H1 (cell line): Measurements from ENCODE around the gene MEF2D. TPM values are rescaled to one million over a fixed set of nuclear protein-coding genes. Genes with fewer than 3 reads are reported as not detected.

Source experiments
- CTCF ChIA-PET: fragments of 300-600 bp; sonication (Branson Sonifier 250); formaldehyde crosslinking; loops from one replicate; lab custom pipeline; 2021; ENCODE audit not compliant: partially characterized antibody; lab: Charles Lee
- POLR2A ChIA-PET: fragments of 300-600 bp; sonication (Branson Sonifier 250); formaldehyde crosslinking; loops from one replicate; lab custom pipeline; 2021; ENCODE audit warnings: inconsistent platforms; ENCODE audit not compliant: partially characterized antibody; lab: Charles Lee
- DNase-seq, 2 experiments: peaks; one replicate each; pipeline versions ENCODE4 v3.0.0 to v3.0.0-alpha.2; 2010 to 2022; ENCODE audit warnings: low spot score in 2 of 2, low read depth in 1 of 2, mixed read lengths in 1 of 2
- FAIRE-seq: peaks from 2 replicates; lab custom pipeline; 2011; peaks lifted over from hg19 to GRCh38; lab: Jason Lieb, UNC
- H2AFZ ChIP-seq: 2 replicates; pipeline ENCODE4 v1.8.1; 2012; ENCODE audit warnings: low read length, inconsistent platforms
- H2AK5ac ChIP-seq: 2 replicates; pipeline ENCODE4 v1.6.1; 2013; ENCODE audit warnings: low read depth, low read length
- H2BK120ac ChIP-seq: replicated peaks from 2 replicates; pipeline ENCODE3; 2013; ENCODE audit warnings: low read depth, low read length, inconsistent platforms
- H2BK12ac ChIP-seq: 2 replicates; pipeline ENCODE4 v1.6.1; 2013; ENCODE audit warnings: low read depth, low read length
- H2BK15ac ChIP-seq: 2 replicates; pipeline ENCODE4 v1.6.1; 2013; ENCODE audit warnings: low read length
- H2BK20ac ChIP-seq: 2 replicates; pipeline ENCODE4 v1.6.1; 2013; ENCODE audit warnings: low read length
- H2BK5ac ChIP-seq: 2 replicates; pipeline ENCODE4 v1.6.1; 2013; ENCODE audit warnings: low read depth, low read length
- H3K14ac ChIP-seq: 2 replicates; pipeline ENCODE4 v1.6.1; 2013; ENCODE audit warnings: inconsistent platforms; ENCODE audit not compliant: insufficient read length
- H3K18ac ChIP-seq: 2 replicates; pipeline ENCODE4 v1.6.1; 2013; ENCODE audit warnings: low read length; ENCODE audit errors: extremely low read depth
- H3K23ac ChIP-seq: 2 replicates; pipeline ENCODE4 v1.6.1; 2013; ENCODE audit warnings: inconsistent platforms; ENCODE audit not compliant: insufficient read length
- H3K23me2 ChIP-seq: 2 replicates; pipeline ENCODE4 v1.6.1; 2013; ENCODE audit warnings: low read depth, low read length
- H3K27ac ChIP-seq: 2 replicates; pipeline ENCODE4 v1.6.1; 2011; ENCODE audit warnings: low read depth, low read length, inconsistent platforms
- H3K27me3 ChIP-seq, 4 experiments: replicated peaks in 1 of 4; 1 replicate in 1 of 4; 2 replicates in 3 of 4; pipeline versions ENCODE4 v1.6.1 to v1.8.1; 2011 to 2013; ENCODE audit warnings: low read length in 3 of 4, mild to moderate bottlenecking in 3 of 4, inconsistent platforms in 2 of 4, mixed read lengths in 2 of 4, moderate library complexity in 1 of 4; ENCODE audit not compliant: control insufficient read depth in 3 of 4, insufficient read depth in 3 of 4; ENCODE audit errors: extremely low read depth in 1 of 4
- H3K36me3 ChIP-seq, 4 experiments: 2 replicates each; pipeline versions ENCODE4 v1.6.1 to v1.8.1; 2011 to 2013; ENCODE audit warnings: mild to moderate bottlenecking in 4 of 4, low read length in 3 of 4, moderate library complexity in 2 of 4, control low read depth in 1 of 4, inconsistent platforms in 1 of 4; ENCODE audit not compliant: insufficient read depth in 4 of 4, control insufficient read depth in 2 of 4
- H3K4ac ChIP-seq: replicated peaks from 2 replicates; pipeline ENCODE3; 2013; ENCODE audit warnings: low read length, low read depth, mixed read lengths, inconsistent platforms; ENCODE audit not compliant: insufficient read length
- H3K4me1 ChIP-seq, 4 experiments: replicated peaks in 1 of 4; 1 replicate in 1 of 4; 2 replicates in 3 of 4; pipeline versions ENCODE4 v1.6.1 to v1.8.1; 2011 to 2013; ENCODE audit warnings: low read length in 3 of 4, inconsistent platforms in 2 of 4, mixed read lengths in 1 of 4; ENCODE audit not compliant: insufficient read depth in 4 of 4, control insufficient read depth in 3 of 4
- H3K4me2 ChIP-seq, 2 experiments: 2 replicates each; pipeline versions ENCODE4 v1.6.1 to v1.8.1; 2011 to 2013; ENCODE audit warnings: low read depth in 2 of 2, low read length in 2 of 2, control low read depth in 1 of 2, inconsistent platforms in 1 of 2, mild to moderate bottlenecking in 1 of 2; ENCODE audit not compliant: insufficient read depth in 1 of 2
- H3K4me3 ChIP-seq, 4 experiments: fragments of 200-600, 300-600 bp in 1 of 4; sonication (generic), shearing (Covaris generic), sonication (Bioruptor Twin) in 1 of 4; 2 replicates each; pipeline versions ENCODE4 v1.5.1 to v1.8.1; 2011 to 2016; ENCODE audit warnings: low read length in 4 of 4, low read depth in 3 of 4, control low read depth in 2 of 4, inconsistent platforms in 2 of 4, mild to moderate bottlenecking in 2 of 4, mixed read lengths in 1 of 4, moderate library complexity in 1 of 4; ENCODE audit not compliant: insufficient read depth in 2 of 4; ENCODE audit errors: extremely low read depth in 1 of 4
- H3K56ac ChIP-seq: replicated peaks from 2 replicates; pipeline ENCODE3; 2013; ENCODE audit warnings: low read depth, mild to moderate bottlenecking, mixed read lengths, low read length, inconsistent platforms; ENCODE audit not compliant: insufficient read length
- H3K79me1 ChIP-seq: 2 replicates; pipeline ENCODE4 v1.6.1; 2013; ENCODE audit warnings: low read depth, low read length, control low read depth
- H3K79me2 ChIP-seq, 2 experiments: 2 replicates each; pipeline versions ENCODE4 v1.6.1 to v1.8.1; 2012 to 2013; ENCODE audit warnings: low read length in 2 of 2, mild to moderate bottlenecking in 2 of 2, inconsistent platforms in 1 of 2; ENCODE audit not compliant: insufficient read depth in 2 of 2, control insufficient read depth in 1 of 2
- H3K9ac ChIP-seq, 4 experiments: replicated peaks in 1 of 4; 1 replicate in 1 of 4; 2 replicates in 3 of 4; pipeline versions ENCODE4 v1.6.1 to v1.8.1; 2011 to 2013; ENCODE audit warnings: low read depth in 3 of 4, low read length in 3 of 4, control low read depth in 2 of 4, mild to moderate bottlenecking in 2 of 4, moderate library complexity in 2 of 4, inconsistent platforms in 1 of 4; ENCODE audit errors: extremely low read depth in 1 of 4
- H3K9me3 ChIP-seq, 2 experiments: 2 replicates each; pipeline versions ENCODE4 v1.6.1 to v1.8.1; 2012 to 2013; ENCODE audit warnings: mild to moderate bottlenecking in 2 of 2, moderate library complexity in 2 of 2, control low read depth in 1 of 2, inconsistent platforms in 1 of 2, low read depth in 1 of 2, low read length in 1 of 2, mixed read lengths in 1 of 2; ENCODE audit not compliant: insufficient read depth in 2 of 2
- H4K20me1 ChIP-seq, 2 experiments: replicated peaks in 1 of 2; 2 replicates each; pipeline versions ENCODE3 to v1.8.1; 2011 to 2013; ENCODE audit warnings: inconsistent platforms in 2 of 2, low read length in 2 of 2, mild to moderate bottlenecking in 1 of 2; ENCODE audit not compliant: insufficient read depth in 2 of 2, control insufficient read depth in 1 of 2
- H4K5ac ChIP-seq: 2 replicates; pipeline ENCODE4 v1.6.1; 2013; ENCODE audit warnings: low read length, low read depth, mixed read lengths, inconsistent platforms; ENCODE audit not compliant: insufficient read length
- H4K8ac ChIP-seq: 2 replicates; pipeline ENCODE4 v1.8.0; 2013; ENCODE audit warnings: mild to moderate bottlenecking, moderate library complexity, low read length, inconsistent platforms; ENCODE audit not compliant: insufficient read depth; ENCODE audit errors: extremely low read depth
- H4K91ac ChIP-seq: replicated peaks from 2 replicates; pipeline ENCODE3; 2013; ENCODE audit warnings: low read length, mixed read lengths, inconsistent platforms; ENCODE audit not compliant: insufficient read length
- CTCF ChIP-seq, 3 experiments: IDR thresholded peaks; 1 replicate in 2 of 3; 2 replicates in 1 of 3; pipeline versions ENCODE4 v1.5.1 to v1.6.1; 2011; ENCODE audit warnings: low read length in 3 of 3, mild to moderate bottlenecking in 3 of 3, inconsistent platforms in 2 of 3, low read depth in 1 of 3, moderate library complexity in 1 of 3; ENCODE audit not compliant: insufficient read depth in 1 of 3; ENCODE audit errors: control extremely low read depth in 1 of 3
- E2F6 ChIP-seq: IDR thresholded peaks from 2 replicates; pipeline ENCODE4 v1.6.1; 2012; ENCODE audit warnings: inconsistent platforms
- JUN ChIP-seq: IDR thresholded peaks from 2 replicates; pipeline ENCODE4 v1.6.1; 2011; ENCODE audit warnings: low read depth, mild to moderate bottlenecking, improper control_type of control experiment, low read length
- NRF1 ChIP-seq: IDR thresholded peaks from 2 replicates; pipeline ENCODE4 v1.6.1; 2011; ENCODE audit warnings: mild to moderate bottlenecking, low read depth, low read length, improper control_type of control experiment
- RXRA ChIP-seq: IDR thresholded peaks from 2 replicates; pipeline ENCODE4 v1.6.1; 2011; ENCODE audit warnings: low read depth, mild to moderate bottlenecking, low read length, moderate library complexity; ENCODE audit not compliant: insufficient read depth
- SP4 ChIP-seq: IDR thresholded peaks from 2 replicates; pipeline ENCODE4 v1.6.1; 2012; ENCODE audit warnings: low read length, inconsistent platforms
- SRF ChIP-seq: IDR thresholded peaks from 2 replicates; pipeline ENCODE4 v1.6.1; 2011; ENCODE audit warnings: mild to moderate bottlenecking, low read depth, low read length, moderate library complexity
- TAF7 ChIP-seq: optimal IDR thresholded peaks from 2 replicates; pipeline ENCODE3; 2011; ENCODE audit warnings: low read depth, mild to moderate bottlenecking, inconsistent platforms, low read length, moderate library complexity, borderline replicate concordance
- WGBS, 2 experiments: shearing (Covaris generic) in 1 of 2; methylation state at CpG; one replicate each; pipeline versions ENCODE4 v1.1.6 to v1.1.7; 2013 to 2015; ENCODE audit warnings: low lambda C conversion rate in 2 of 2, mixed read lengths in 2 of 2, inconsistent platforms in 1 of 2, low coverage in 1 of 2, missing lambda C conversion rate in 1 of 2; ENCODE audit not compliant: insufficient replicate concordance in 2 of 2, insufficient coverage in 1 of 2, insufficient read length in 1 of 2; ENCODE audit errors: extremely low coverage in 1 of 2, missing lambda C conversion rate in 1 of 2; 5-methylcytosine and 5-hydroxymethylcytosine counted together
- polyA plus RNA-seq, 7 experiments: library from polyadenylated mRNA; depleted of rRNA in 3 of 7; stranded (reverse) in 5 of 7; unstranded in 2 of 7; fragments of >200 nt in 5 of 7; fragments of 200-250 nt in 2 of 7; gene quantifications; 1 replicate in 5 of 7; 2 replicates in 1 of 7; 4 replicates in 1 of 7; pipeline versions ENCODE4 v1.2.1 to v1.2.3, GENCODE V29; 2011 to 2013; ENCODE audit warnings: missing spikeins in 2 of 7, mixed read lengths in 2 of 7
- total RNA-seq: library from RNA; stranded (reverse); fragmentation: NEBNext Ultra II Directional; extraction: Animal tissue kit (Norgen Biotek cat#: 25700); gene quantifications from 2 replicates; pipeline ENCODE4 v1.2.1, GENCODE V29; 2021

MEF2D gene
- total and polyA plus RNA-seq, 2 of the 8 experiments (the other 6 are each of a cell fraction or from before 2014, with no cell fraction given): 17.3 to 20.3 TPM

GRCh38 chr1:156490401-156491032 lies 10.1 kb downstream of the MEF2D start:
- H3K23ac ChIP-seq: no peak overlapping the region
- peak overlapping the region; percentile 69 to 79 for H3K4me2 ChIP-seq
- no peak overlapping the region for H2BK15ac ChIP-seq
- POLR2A ChIA-PET: interaction anchor here (0.6 to 16.1 kb wide), 7 partner anchors 10 to 130 kb away, joined by 3 to 166 read pairs (median 5); partner anchors contain the start of genes MEF2D and NAXE
- H3K4ac ChIP-seq: no peak overlapping the region
- H3K18ac ChIP-seq: no peak overlapping the region; the same call in 1 of the 2 replicates
- peaks cover 9 to 51% (median 31%) of the 10 kb centered on the region in 4 experiments for H3K4me1 ChIP-seq
- peak overlapping the region in 3 of 4 experiments; percentile 19 to 51 (median 24); a peak in 3 of 8 replicates for H3K4me3 ChIP-seq
- H3K36me3 ChIP-seq: no peaks in the 10 kb centered on the region
- no peaks in the 10 kb centered on the region for H3K27me3 ChIP-seq
- H2AK5ac ChIP-seq: no peak overlapping the region; the same call in 1 of the 2 replicates
- no peaks in the 10 kb centered on the region; the same call in 1 of the 2 replicates for H3K23me2 ChIP-seq
- CTCF ChIA-PET: interaction anchor here (0.6 to 17.4 kb wide), 18 partner anchors 7 to 266 kb away, joined by 3 to 236 read pairs (median 4); partner anchors contain the start of gene MEF2D
- no peak overlapping the region for H3K56ac ChIP-seq
- H3K79me2 ChIP-seq: peaks cover 0 to 82% of the 10 kb centered on the region in 2 experiments; a peak in 2 of 4 replicates
- no peak overlapping the region for H4K8ac ChIP-seq
- H4K20me1 ChIP-seq: peaks cover 2 to 18% of the 10 kb centered on the region in 2 experiments
- H4K91ac ChIP-seq: peak overlapping the region; percentile 67
- H2BK20ac ChIP-seq: peak overlapping the region; percentile 11; the same call in 1 of the 2 replicates
- peak overlapping the region; percentile 61; the same call in 1 of the 2 replicates for H3K27ac ChIP-seq
- H3K14ac ChIP-seq: no peak overlapping the region
- no peak overlapping the region for H4K5ac ChIP-seq
- FAIRE-seq (no peak), DNase-seq (peak in 1 of 2 experiments; percentile 67)
- peak overlapping the region; percentile 89; the same call in 1 of the 2 replicates for H2BK12ac ChIP-seq
- H3K79me1 ChIP-seq: peaks cover 28% of the 10 kb centered on the region
- H2BK5ac ChIP-seq: peak overlapping the region; percentile 63
- H2BK120ac ChIP-seq: no peak overlapping the region
- H2AFZ ChIP-seq: no peak overlapping the region
- H3K9ac ChIP-seq: peak overlapping the region in 1 of 4 experiments; percentile 15; a peak in 2 of 7 replicates
- WGBS, 2 experiments: 35% methylated on average over 7 of the region's 10 CpGs; no CpG with 5 or more reads in 1 of the 2 experiments
- H3K9me3 ChIP-seq: no peaks in the 10 kb centered on the region
- TF ChIP-seq RXRA (no peak), SRF (no peak), SP4 (no peak), JUN (no peak), NRF1 (no peak), E2F6 (no peak), TAF7 (no peak), CTCF (IDR thresholded peaks at IDR 0.05; ENCODE audit: control extremely low read depth in 1 of 3, insufficient read depth in 1 of 3, low read depth in 1 of 3, low read length in 3 of 3) (peak in 1 of 3 experiments; percentile 4; a peak in 2 of 4 replicates)
